GM10248 (cell line): ENCODE results near the gene FREM3.

Experiments used
- CTCF ChIA-PET: fragments of 300-600 bp; sonication (Branson Sonifier 250); formaldehyde crosslinking; extraction: SDS; loops from one replicate; lab custom pipeline; 2021; ENCODE audit warnings: antibody characterized with exemption; lab: Yijun Ruan, JAX
- POLR2A ChIA-PET: fragments of 350-650 bp; sonication (Branson Sonifier 250); formaldehyde crosslinking; extraction: SDS; loops from one replicate; lab custom pipeline; 2020; ENCODE audit warnings: antibody characterized with exemption; lab: Yijun Ruan, JAX
- DNase-seq: peaks from one replicate; pipeline ENCODE4 v3.0.0; 2012; ENCODE audit errors: extremely low spot score
- TF ChIP-seq, protein P1 (sequence below): IDR thresholded peaks from 2 replicates; pipeline ENCODE4 v1.5.1; 2012; ENCODE audit warnings: mild to moderate bottlenecking, low read depth; ENCODE audit errors: extremely low read depth, missing control alignments, control extremely low read depth

FREM3 gene

DNA sequence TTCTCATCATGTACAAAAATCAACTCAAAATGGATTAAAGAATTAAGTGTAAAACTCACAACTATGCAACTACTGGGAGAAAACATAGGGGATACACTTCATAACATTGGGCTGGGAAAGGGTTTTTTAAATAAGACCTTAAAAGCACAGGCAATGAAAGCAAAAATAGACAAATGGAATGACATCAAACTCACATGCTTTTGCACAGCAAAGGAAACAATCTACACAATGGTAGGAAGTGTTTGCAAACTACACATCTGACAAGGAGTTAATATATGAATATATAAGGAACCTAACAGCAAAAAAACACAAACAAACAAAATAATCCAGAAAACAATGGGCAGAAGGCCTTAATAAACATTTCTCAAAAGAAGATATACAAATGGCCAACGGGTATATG lies 57.9 kb downstream of the FREM3 start:
- no peak for DNase-seq
- POLR2A ChIA-PET: no interaction called here
- TF ChIP-seq, protein P1, sequence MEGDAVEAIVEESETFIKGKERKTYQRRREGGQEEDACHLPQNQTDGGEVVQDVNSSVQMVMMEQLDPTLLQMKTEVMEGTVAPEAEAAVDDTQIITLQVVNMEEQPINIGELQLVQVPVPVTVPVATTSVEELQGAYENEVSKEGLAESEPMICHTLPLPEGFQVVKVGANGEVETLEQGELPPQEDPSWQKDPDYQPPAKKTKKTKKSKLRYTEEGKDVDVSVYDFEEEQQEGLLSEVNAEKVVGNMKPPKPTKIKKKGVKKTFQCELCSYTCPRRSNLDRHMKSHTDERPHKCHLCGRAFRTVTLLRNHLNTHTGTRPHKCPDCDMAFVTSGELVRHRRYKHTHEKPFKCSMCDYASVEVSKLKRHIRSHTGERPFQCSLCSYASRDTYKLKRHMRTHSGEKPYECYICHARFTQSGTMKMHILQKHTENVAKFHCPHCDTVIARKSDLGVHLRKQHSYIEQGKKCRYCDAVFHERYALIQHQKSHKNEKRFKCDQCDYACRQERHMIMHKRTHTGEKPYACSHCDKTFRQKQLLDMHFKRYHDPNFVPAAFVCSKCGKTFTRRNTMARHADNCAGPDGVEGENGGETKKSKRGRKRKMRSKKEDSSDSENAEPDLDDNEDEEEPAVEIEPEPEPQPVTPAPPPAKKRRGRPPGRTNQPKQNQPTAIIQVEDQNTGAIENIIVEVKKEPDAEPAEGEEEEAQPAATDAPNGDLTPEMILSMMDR: no peak
- CTCF ChIA-PET: no interaction called here

DNA sequence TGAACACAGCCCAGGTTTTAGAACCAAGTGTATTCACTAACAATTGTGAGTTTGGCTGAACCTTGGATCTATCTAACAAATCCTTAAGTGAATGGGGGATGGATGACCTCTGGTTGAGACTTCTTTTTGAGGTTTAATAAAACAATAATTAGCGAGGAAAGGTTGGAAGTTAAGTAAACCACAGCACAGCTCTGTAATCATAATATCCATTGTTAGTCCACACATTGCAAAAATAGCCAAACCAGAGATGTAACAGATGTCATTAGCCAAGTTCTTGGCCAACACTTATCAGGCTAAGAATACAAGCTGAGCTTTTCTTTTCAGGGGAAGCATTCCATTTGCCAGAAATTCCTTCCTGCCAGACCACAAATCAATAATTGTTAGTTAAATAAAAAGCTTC lies 59.1 kb downstream of the FREM3 start:
- TF ChIP-seq, protein P1: no peak
- CTCF ChIA-PET: interaction anchor here (1.4 kb wide), 1 partner anchor 9 kb away, joined by 3 read pairs; no protein-coding TSS in a partner anchor
- DNase-seq: no peak
- POLR2A ChIA-PET: no interaction called here

DNA sequence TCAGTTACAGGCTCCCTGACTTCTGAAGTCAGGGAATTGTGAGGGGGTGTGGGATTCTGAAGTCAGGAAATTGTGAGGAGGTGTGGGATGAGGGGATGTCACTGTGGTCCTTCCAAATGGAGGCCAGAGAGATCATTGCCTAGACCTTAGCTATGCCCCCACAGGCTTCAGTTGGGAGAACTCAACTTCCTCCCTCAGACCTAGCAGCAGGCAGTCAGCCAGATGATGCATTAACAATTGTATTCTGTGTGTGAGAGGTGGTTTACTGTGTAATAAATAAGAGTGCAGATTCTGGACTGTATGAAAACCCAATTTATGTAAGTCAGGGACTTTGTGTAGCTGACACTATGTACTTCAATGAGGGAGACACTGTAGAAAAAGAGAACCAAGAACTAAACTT lies 65.7 kb downstream of the FREM3 start:
- DNase-seq: no peak
- ChIA-PET CTCF (interaction anchor here (0.6 to 1.7 kb wide), 3 partner anchors 10 to 24 kb away, joined by 3 to 5 read pairs (median 4); no protein-coding TSS in a partner anchor), POLR2A (no interaction called here)
- TF ChIP-seq, protein P1: no peak

- CTCF ChIA-PET: interaction anchor here (0.6 to 1.7 kb wide), 3 partner anchors 11 to 23 kb away, joined by 3 to 5 read pairs (median 4); no protein-coding TSS in a partner anchor
- no peak for DNase-seq
- POLR2A ChIA-PET: no interaction called here
- TF ChIP-seq, protein P1: no peak
These were observed 66.6 kb downstream of the FREM3 start for GRCh38 chr4:143633833-143634232.

DNA sequence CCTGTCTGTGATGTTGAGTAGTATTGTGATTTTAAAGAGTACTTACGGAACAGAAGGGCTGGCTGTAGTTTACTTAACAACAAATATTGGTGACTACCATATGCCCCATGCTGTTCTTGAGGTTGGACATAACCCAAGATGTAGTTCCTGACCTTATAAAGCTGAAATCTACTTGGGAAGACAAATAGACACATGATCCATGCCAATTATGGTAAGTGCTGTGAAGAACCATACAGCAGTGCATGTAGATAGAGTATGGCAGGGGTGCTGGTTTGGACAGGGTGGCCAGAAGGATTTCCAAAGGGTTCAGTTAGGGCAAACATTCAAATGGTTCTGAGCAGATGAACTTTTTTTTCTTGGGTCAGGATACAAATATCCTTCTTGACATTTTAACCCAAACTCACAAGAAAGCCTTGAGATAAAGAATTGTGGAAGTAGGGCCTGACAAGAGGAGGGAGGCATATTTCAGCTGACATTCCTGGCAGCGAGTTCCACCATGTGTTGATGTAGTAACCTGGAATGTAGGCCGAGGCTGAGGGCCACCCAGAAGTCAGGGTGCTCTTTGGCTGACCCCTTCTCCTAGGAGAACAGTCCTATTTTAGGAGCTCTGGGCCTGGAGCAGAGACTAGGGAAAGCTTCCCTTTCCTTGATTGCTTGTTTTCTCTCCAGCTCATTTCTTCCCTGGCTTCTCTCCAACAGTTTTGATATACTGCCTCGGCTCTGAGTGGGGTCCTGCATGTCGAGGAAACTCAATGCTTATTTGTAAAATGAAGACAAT lies 74.2 kb downstream of the FREM3 start:
- DNase-seq: no peak
- TF ChIP-seq, protein P1: no peak
- ChIA-PET POLR2A (no interaction called here), CTCF (no interaction called here)

DNA sequence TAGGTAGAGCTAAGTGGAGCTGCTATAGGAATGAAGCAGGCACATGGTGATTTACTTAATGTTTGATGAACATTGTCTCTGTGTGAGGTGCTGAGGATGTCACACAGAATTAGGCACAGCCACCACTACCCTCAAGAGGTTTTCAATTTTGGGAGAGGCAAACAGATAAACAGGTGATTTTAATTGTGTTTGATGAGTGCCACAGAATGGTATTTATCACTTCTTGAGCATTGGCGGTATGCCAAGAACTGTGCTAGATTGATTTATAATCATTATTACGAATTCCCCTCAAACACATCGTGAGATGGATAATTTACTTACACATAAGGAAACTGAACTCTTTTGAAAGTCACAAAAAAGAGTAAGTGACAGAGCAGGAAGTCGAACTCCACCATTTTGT lies 74.8 kb downstream of the FREM3 start:
- no peak for DNase-seq
- TF ChIP-seq, protein P1: no peak
- POLR2A ChIA-PET: no interaction called here
- CTCF ChIA-PET: no interaction called here
